Peyer's patch (tissue), 4 donors: Measurements from ENCODE around the gene RTCA.
"Not testable (repeated sequence)": the region's sequence is repeated elsewhere in the genome, so short reads cannot be mapped to it uniquely, and the experiment has no call there.

ENCODE experiments used
- POLR2A ChIP-seq, 2 donors: fragments of 450-650 bp; IDR thresholded peaks; one replicate each; pipeline ENCODE4 v1.5.1; 2017; ENCODE audit warnings: antibody characterized with exemption in 2 of 2, mild to moderate bottlenecking in 2 of 2, moderate library complexity in 2 of 2
- TF ChIP-seq, protein P1 (sequence below), 6 experiments: fragments of 450-650 bp in 4 of 6; fragments of 200-600 bp in 2 of 6; sonication (generic) in 1 of 6; IDR thresholded peaks; one replicate each; pipeline ENCODE4 v1.5.1; 2017 to 2019; ENCODE audit warnings: antibody characterized with exemption in 6 of 6, mild to moderate bottlenecking in 3 of 6, moderate library complexity in 1 of 6

DNA sequence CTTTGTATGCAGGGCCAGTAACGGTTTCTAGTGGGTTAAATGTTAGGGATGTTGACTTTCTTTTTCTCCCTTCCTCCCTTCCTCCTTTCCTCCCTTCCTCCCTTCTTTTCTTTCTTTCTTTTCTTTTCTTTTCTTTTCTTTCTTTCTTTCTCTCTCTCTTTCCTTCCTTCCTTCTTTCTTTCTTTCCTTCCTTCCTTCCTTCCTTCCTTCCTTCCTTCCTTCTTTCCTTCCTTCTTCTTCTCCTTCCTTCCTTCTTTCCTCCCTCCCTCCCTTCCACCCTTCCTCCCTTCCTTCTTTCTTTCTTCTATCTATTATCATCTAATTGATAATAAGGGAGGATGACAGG is 60.3 kb downstream of the RTCA start:
- TF ChIP-seq, protein P1, sequence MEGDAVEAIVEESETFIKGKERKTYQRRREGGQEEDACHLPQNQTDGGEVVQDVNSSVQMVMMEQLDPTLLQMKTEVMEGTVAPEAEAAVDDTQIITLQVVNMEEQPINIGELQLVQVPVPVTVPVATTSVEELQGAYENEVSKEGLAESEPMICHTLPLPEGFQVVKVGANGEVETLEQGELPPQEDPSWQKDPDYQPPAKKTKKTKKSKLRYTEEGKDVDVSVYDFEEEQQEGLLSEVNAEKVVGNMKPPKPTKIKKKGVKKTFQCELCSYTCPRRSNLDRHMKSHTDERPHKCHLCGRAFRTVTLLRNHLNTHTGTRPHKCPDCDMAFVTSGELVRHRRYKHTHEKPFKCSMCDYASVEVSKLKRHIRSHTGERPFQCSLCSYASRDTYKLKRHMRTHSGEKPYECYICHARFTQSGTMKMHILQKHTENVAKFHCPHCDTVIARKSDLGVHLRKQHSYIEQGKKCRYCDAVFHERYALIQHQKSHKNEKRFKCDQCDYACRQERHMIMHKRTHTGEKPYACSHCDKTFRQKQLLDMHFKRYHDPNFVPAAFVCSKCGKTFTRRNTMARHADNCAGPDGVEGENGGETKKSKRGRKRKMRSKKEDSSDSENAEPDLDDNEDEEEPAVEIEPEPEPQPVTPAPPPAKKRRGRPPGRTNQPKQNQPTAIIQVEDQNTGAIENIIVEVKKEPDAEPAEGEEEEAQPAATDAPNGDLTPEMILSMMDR (IDR thresholded peaks at IDR 0.05), result not testable (repeated sequence)
- not testable (repeated sequence) for TF ChIP-seq POLR2A (IDR thresholded peaks at IDR 0.05)
